ENCODE data around the gene C2CD2L.
A peak's percentile ranks its signal among the peaks of the same experiment; 100 is the strongest.

C2CD2L gene

GRCh38 chr11:119117004-119117706, 10.0 kb downstream of the C2CD2L start:
- DNase-seq (ENCODE audit: insufficient read length, low spot score) (no peak), FAIRE-seq (no peak)
- TF ChIP-seq CTCF (IDR thresholded peaks at IDR 0.05; ENCODE audit: insufficient read depth, missing control alignments), result no peak

- FAIRE-seq, result peak; percentile 29
- no peak for DNase-seq (ENCODE audit: insufficient read length, low spot score)
- no peak for TF ChIP-seq CTCF (IDR thresholded peaks at IDR 0.05; ENCODE audit: insufficient read depth, missing control alignments)
Measured at GRCh38 chr11:119118227-119118626, 11.1 kb downstream of the C2CD2L start.

- FAIRE-seq (no peak), DNase-seq (ENCODE audit: insufficient read length, low spot score) (no peak)
- TF ChIP-seq CTCF (IDR thresholded peaks at IDR 0.05; ENCODE audit: insufficient read depth, missing control alignments), result no peak
Measured at GRCh38 chr11:119118946-119119345, 11.8 kb downstream of the C2CD2L start.

- FAIRE-seq, result no peak
- no peak for TF ChIP-seq CTCF (IDR thresholded peaks at IDR 0.05; ENCODE audit: insufficient read depth, missing control alignments)
- DNase-seq (ENCODE audit: insufficient read length, low spot score), result no peak
Measured at GRCh38 chr11:119120639-119121007, 13.5 kb downstream of the C2CD2L start.

DNA sequence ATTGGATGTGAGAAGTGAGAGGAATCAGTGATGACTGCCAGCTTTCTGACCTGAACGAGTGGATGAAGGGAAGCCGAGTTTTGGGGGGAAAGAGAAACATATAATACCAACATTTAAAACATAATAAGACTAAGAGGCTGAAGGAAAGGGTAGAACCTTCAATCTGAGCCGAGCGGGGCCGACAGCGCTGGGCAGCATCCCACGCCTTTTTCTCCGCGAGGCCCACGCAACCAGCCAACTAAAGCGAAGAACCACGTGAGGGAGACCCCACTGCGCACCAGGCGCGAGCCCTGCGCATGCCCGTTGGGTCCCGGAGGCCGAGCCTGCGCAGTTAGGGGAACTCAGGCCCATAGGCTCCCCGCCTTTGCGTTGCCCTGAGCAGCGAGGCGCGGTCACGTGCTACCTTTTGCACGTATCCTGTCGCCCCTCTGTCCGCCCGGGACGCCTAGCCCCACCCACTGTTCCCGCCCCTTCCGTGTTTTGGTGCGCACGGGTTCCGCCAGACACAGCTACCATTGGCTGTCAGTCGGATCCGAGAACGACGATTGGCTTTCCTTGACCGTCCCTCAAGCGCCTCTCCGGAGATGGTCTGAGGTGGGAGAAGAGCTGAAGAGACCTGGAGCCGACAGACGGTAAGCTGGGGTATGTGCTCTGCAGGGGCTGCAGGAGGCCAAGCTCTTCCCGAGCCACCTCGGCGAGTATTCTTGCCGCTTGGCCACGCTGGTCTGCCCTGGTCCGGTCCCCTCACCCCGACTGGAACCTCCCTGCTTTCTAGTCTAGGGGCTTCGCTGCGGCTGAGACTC, 14.1 kb downstream of the C2CD2L start, which contains the start of gene HINFP:
Gene HINFP, plus strand, starts transcription at position 573 of the 803 bp plus-strand sequence. CDS start 5,365 bp downstream, outside the sequence.
- TF ChIP-seq CTCF (IDR thresholded peaks at IDR 0.05; ENCODE audit: insufficient read depth, missing control alignments), result no peak

GRCh38 chr11:119121811-119122124, 14.6 kb downstream of the C2CD2L start:
- FAIRE-seq (no peak), DNase-seq (ENCODE audit: insufficient read length, low spot score) (no peak)
- no peak for TF ChIP-seq CTCF (IDR thresholded peaks at IDR 0.05; ENCODE audit: insufficient read depth, missing control alignments)

More for the DNA sequence above, 14.1 kb downstream of the C2CD2L start, which contains the start of gene HINFP:
- FAIRE-seq, result peak; percentile 60
- DNase-seq (ENCODE audit: insufficient read length, low spot score), result peak; percentile 91

DNA sequence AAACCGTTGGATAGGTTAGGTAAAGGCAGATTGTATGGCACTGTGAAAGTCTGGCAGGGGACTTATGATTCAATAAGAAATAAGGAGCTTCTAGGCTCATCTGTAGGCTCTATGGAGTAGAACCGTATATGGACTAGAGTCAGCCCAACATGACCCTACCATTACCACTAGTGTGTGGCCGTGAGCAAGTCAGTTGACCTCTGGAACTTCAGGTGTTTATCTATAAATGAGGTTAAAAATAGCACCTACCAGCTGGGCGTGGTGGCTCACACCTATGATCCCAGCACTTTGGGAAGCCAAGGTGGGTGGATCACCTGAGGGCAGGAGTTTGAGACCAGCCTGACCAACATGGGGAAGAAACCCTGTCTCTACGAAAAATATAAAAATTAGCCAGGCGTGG, 18.7 kb downstream of the C2CD2L start:
- FAIRE-seq (no peak), DNase-seq (ENCODE audit: insufficient read length, low spot score) (no peak)
- no peak for TF ChIP-seq CTCF (IDR thresholded peaks at IDR 0.05; ENCODE audit: insufficient read depth, missing control alignments)
